NCI-H1105 treated with DMSO at 0.1 percent for 48 hours (cell line): Measurements from ENCODE around the gene MIEF2.

Experiments
- DNase-seq: peaks from one replicate; lab custom pipeline; 2025; lab: John Stamatoyannopoulos, UW

MIEF2 gene

DNA sequence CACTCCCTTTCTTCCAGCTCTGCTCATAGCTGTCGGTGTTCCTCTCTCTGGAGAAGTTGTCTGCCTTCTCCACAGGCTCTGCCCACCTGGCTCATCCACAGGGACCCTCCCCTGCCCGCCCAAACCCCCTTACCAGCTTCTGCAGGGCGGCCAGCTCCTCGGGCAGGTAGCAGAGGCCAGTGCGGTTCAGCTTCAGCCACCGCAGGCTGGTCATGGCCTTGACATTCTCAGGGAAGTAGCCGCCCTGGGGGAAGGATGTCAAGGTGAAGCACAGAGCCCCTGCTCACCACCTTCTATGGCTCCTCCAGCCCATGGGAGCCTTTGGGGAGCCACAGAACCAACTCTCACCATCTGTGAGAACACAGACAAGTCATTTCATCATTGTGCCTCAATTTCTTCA lies 3.7 kb upstream of the MIEF2 start:
- DNase-seq, result no peak

DNA sequence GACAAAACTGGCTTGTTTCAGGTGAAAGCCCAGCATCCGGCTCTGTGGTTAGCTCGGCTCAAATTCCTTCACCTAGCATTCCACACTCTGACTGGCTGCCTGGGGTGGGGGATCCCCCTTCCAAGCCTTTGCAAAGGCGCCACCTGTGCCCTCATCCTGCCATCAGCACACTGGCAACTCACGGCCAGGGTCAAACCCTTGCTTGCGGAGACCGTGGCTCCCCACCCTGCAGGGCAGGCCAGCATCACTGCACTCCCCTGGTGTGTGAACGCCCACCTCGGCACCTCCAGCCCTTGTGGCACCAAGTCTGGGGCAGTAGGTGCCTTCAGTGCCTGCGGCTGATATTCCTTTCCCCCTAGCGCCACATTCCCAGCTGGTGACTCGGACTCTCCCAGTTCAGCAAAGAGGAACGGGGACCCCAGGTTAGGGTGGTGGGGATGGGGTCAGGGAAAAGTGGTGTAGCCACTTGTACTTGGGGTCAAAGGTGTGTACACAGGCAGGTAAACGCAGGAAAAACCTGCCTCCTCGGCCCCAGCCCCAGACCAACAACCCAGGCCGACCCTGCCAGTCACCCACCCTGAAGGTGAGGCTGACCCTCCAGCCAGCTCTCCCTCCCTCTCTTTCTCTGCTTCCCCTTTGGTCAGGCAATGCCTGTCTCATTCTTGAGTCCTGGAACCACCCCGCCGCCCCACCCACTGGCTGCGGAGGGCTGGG lies 3.0 kb upstream of the MIEF2 start:
- no peak for DNase-seq

DNA sequence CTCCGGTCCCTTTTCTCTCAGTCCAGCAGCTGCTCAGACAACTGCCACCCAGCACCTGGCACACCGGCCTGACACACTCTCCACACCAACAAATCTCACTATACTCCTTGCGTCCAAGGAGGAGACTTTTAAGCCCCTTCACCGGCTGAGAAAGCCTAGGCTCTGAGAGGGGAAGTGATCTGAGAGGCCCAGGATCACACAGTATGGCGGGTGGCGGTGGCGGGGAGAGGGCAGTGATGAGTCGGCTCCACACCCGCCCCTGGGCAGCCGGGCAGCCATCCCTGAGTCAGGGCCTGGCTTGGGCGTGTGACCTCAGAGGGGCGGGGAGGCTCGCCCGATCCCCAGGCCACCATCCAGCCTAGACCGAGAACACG lies 2.5 kb upstream of the MIEF2 start:
- DNase-seq, result peak; percentile 51

DNA sequence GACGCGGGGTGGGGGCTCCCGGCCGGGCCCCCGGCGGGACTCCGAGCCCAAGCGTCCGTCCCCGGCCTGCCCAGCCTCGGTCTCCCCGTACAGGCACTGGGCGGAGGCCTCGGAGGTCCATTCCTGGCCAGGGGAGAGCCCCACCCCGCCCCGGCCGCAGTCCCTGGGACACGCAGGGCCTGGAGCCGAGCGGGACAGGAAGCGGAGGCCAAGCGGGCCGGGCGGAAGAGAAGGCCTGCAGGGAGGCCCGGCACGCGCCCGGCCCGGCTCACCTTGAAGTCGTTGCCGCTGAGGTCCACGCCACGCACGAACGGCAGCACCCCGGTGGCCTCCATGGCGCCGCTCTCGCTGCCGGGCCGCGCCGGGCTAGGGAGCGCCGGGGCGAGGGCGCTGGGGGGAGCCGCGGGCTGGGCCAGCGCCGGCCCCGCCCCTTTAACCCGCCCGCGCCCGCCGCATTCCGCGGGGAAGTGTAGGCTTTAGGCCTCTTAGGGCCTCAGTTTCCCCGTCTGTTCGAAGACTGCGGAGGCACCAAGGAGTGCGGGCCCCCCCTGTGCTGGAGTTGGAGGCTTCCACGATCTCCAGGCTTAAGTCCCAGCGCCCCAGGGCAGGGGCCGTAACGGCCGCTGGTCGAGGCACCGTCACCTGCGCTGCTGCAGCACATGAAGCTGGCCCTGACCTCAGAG lies 2.0 kb upstream of the MIEF2 start, which contains the start of gene FLII:
Gene FLII (minus strand): TSS at position 383 of the 683 bp plus-strand sequence. CDS start 48 bp downstream, at position 335.
- no peak for DNase-seq

DNA sequence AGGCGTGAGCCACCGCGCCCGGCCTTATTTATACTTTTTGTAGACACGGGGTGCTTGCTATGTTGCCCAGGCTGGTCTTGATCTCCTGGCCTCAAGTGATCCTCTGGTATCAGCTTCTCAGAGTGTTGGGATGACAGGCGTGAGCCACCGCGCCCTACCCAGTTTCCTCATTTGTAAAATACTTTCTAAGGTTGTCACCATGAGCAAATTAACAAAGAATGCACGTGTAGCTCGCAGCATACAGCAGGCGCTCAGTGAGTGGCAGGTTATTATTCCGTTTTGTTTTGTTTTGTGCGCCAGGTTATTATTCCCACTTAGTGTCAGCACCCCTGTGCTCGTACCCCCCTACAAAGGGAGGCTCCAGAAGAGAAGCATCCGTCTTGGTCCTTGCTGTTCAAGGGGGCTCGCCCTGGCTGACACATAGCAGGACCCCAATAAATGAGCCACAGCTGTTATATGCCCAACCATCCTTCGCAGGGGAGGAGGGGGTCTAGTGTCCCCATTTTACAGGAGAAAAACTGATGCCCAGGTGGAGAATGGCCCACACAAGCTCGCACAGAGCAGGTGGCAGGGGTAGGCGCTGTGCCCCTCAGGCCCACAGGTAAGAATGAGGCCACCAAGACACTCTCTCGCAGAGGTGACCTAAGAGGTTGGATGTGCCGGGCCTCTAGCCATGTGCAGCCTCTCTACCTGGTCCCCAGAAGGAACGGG lies 686 bp upstream of the MIEF2 start:
- no peak for DNase-seq

DNA sequence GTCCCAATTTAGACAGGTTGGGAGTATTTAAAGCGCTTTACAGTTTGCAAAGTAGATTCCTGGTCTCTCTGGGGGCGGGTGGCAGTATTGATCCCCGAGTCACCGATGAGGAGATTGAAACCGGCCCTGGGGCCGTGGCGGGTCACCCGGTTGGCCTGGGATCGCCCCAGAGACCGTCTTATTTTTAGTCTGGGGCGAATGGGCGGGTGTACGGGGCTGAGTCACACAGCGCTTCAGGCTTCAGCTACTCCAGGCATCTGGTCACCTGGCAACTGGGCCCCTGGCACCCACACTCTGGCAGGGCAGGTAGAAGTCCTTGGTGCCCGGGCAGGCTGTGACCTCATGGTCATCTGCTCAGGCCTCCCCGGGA lies 669 bp downstream of the MIEF2 start:
- no peak for DNase-seq

DNA sequence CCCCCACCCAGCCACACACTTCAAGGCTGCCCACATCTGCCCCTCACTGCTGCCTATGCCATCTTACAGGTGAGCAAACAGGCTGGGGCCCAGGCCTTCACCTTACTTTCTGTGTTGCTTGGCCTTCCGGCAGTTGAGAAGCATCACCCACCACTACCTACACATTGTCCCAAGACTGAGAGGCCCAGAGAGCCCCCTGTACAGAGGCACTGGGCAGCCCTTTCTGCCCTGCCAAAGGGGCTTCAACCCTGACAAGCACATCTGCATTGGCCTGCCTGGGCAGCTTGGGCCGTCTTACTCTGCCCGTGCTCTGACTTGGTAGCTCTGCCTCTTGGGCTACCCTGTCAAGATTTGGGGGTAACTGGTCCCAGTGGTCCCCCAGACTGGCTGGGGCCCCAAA lies 1.2 kb downstream of the MIEF2 start:
- DNase-seq, result no peak

DNA sequence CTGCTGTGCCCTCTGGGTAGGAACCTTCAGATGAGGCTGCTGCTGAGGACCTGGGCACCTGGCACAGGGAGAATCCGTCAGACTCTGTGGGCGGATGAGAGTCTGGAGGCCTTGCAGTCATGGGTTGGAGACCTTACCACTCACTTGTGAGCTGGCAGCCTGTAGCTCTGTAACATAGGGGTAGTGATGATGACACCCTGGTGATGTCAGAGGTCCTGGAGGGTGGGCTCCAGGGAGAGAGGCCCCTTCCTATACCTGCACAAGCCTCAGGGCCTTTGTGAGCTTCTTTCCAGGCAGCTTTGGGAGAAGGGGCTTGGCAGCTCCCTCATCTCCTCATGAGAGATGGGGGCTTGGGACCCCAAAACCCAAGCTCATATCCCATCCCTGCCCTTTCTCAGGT lies 1.6 kb downstream of the MIEF2 start:
- no peak for DNase-seq

DNA sequence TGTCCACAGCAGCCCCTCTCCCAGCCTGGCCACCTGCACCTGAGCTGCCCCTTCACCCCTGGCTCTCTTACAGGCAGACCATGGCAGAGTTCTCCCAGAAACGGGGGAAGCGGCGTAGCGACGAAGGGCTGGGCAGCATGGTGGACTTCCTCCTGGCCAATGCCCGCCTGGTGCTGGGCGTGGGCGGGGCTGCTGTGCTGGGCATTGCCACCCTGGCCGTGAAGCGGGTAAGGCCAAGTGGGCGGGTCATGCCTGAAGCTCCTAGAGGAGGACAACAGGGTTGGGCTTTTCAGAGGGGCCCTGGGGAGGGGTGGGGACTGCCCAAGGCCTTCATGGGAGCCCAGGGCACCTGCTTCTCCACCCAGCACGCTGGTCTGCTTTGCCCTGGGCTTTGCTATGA lies 2.2 kb downstream of the MIEF2 start:
- no peak for DNase-seq

DNA sequence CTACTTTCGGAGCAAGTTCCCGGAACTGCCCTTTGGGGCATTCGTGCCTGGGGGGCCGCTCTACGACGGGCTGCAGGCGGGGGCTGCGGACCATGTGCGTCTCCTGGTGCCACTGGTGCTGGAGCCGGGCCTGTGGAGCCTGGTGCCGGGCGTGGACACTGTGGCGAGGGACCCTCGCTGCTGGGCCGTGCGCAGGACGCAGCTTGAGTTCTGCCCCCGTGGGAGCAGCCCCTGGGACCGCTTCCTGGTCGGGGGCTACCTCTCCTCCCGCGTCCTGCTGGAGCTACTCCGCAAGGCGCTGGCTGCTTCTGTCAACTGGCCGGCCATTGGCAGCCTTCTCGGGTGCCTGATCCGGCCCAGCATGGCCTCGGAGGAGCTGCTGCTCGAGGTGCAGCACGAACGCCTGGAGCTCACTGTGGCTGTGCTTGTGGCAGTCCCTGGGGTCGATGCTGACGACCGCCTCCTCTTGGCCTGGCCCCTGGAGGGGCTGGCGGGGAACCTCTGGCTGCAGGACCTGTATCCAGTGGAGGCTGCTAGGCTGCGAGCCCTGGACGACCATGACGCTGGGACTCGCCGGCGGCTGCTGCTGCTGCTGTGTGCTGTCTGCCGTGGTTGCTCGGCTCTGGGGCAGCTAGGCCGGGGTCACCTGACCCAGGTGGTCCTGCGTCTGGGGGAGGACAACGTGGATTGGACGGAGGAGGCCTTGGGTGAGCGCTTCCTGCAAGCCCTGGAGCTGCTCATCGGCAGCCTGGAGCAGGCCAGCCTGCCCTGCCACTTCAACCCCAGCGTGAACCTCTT lies 3.6 kb downstream of the MIEF2 start:
- DNase-seq, result no peak

DNA sequence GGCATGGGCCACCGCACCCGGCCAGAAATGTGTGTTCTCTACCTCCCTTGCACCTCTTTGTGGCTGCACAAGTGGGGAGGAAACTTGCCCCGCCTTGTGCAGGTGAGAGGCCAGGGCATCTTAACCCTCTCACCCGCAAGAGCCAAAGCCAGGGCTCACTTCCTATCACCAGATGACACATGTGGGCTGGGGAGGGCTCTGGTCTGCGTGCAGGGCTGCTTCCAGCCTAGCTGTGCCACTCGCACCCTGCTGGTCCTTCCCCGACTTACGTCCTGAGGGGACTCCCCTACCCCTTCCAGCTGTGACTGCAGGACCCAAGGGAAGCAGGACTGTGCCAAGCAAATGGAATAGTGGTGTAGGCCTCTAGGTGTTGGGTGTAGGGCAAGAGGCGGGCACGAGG lies 6.9 kb downstream of the MIEF2 start:
- no peak for DNase-seq

DNA sequence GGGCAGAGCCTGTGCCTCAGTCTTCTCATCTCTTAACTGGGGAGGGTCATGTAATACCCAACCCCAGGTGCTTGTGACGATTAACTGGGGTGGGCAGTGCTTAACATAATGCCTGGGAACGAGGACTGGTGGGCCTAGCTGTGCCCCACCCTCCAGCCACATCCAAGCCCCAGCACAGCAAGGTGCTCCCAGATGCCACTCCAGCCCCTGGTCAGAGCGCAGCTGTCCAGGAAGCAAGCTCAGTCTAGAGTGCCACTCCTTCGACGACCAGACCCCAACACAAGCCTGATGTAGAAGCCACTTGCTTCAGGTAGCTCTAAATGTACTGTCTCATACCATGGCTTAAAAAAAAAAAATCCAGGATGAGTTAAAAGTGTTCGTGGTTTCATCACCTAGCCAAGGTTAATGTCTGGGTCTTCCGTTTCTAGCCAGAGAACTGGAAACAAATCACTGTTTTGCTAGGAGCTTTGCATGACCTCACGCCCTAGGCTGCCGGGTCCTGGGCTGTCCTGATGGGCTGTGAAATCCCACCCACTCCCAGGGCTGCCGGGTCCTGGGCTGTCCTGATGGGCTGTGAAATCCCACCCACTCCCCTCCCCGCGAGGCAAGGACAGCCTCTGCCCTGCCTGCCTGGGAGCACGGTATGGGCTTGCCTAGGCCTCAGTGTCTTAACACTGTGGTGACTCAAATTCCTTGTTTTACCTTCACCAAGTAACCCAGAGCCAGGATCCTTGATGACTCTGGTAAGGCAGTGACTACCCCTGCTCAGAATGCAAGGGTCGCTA lies 7.7 kb downstream of the MIEF2 start:
- DNase-seq, result no peak

DNA sequence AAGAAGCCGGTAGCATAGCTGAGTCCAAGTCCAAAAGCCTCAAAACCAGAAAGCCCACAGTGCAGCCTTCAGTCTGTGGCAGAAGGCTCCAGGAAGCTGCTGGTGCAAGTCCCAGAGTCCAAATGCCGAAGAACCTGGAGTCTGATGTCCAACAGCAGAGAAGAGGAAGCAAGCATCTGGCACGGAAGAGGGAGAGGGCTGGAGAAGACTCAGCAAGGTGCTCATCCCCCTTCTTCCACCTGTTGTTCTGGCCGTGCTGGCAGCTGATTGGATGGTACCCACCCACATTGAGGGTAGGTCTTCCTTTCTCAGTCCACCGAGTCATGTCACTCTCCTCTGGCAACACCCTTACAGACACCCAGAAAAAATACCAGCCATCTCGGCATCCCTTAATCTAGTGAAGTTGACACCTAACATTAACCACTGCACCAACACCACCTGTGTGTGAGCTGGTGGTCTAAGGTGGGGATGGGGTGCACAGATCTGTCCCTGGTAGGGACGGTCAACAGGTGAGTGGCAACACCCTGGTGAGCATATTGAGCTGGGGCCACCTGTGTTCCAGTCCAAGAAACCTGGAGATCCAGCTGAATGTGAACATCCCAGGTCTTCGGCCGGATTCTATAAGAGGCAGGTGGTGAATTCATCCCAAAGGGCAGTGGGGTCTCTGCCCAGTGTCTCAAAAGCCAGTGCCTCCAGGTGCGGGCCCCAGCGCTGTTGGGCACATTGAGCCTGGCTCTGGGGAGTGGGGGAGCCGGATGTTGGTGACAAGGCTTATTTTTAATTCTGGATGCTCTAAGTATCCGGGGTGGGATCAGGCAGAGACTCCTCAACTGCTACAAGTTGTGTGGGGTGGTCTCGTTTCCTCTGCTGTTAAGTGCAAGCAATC lies 9.8 kb downstream of the MIEF2 start:
- no peak for DNase-seq

DNA sequence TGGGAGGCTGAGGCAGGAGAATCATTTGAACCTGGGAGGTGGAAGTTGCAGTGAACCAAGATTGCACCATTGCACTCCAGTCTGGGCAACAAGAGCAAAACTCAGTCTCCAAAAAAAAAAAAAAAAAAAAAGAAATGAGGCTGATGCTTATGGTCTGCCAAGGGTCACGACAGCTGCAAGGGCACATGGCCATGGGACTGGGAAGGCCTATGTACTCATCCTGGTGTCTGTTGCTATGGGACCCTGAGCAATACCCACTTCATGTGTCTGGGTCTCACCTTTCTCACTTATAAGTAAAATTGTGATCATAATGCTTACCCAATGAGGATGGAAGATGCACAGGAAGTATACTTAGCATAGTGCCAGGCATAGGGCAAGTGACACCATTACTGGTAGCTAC lies 16.6 kb downstream of the MIEF2 start:
- DNase-seq, result no peak

DNA sequence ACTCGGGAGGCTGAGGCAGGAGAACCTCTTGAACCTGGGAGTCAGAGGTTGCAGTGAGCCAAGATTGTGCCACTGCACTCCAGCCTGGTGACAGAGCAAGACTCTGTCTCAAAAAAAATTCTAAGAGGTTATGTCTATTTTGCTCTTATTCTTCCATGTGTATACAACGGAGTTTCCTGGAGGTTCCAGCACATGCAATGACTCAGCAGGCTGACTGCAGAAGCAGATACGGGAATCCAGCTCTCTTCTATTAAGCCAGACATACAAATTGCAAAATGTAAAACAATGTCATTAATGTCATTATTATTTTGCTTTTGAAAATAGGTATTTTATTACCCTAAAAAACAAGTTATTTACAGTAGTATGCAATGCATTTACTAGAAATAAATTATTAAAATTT lies 18.4 kb downstream of the MIEF2 start:
- no peak for DNase-seq

DNA sequence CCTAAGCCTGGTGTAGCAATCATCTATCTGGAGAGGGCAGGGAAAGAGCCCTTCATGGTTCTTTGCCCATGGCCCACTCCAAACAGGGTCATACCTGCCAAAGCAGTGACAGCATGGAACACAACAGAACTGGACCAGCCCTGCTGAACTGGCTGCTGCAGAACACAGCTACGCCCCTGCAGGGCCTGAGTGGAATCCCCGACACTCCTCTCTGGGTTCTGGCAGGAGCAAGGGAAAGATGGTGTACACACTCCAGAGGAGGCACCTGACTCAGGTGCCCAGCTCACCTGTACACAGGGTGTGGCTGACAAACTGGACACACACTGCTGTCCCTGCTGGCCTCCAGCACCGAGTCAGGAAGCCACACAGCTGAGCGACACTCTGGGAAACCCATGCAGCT lies 19.8 kb downstream of the MIEF2 start:
- DNase-seq, result no peak

DNA sequence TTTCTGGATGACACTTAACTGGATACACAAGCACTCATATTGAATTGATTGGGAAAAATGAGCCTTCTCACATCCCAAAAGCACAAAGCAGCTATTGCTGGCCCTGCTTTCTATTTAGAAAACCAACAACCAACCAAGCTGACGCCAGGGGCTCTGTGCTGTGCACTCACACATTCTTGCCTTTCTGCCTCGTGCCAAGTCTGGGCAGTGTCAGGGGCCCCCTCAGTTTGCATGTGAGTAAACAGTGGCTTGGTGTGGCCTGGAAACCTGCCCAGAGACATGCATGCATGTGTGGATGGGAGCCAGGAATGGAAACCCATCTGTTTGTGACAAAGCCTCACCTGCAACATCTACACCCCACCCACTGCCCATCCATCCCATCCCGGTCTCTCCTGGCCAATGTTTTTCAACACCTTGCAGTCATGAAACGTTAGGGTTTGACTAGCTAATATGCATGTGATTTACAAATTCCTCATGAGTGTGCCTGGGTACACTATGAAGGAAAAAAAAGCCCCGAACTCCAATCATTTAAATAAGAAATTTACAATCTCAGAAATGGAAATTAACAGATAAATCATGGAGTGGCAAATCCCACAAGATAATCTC lies 20.4 kb downstream of the MIEF2 start:
- peak; percentile 96 for DNase-seq

DNA sequence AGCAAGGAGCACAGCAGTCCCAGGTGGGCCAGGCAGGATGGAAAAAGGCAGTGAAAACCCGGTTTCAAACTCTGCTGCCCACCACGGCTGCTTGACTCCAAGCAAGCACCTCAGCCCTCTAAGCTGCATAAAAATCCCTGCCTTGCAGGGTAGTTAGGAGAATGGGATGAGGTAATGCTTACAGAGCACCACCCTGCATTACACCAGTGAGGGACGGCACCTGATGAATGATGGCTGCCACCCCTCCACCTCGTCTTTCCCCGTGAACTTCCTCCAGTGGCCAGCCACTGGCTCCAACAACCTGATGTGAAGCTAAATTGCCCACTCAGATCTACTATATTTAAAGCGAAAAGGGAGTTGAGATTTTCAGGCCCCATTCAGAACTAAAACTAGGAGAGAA lies 21.3 kb downstream of the MIEF2 start:
- DNase-seq, result no peak

DNA sequence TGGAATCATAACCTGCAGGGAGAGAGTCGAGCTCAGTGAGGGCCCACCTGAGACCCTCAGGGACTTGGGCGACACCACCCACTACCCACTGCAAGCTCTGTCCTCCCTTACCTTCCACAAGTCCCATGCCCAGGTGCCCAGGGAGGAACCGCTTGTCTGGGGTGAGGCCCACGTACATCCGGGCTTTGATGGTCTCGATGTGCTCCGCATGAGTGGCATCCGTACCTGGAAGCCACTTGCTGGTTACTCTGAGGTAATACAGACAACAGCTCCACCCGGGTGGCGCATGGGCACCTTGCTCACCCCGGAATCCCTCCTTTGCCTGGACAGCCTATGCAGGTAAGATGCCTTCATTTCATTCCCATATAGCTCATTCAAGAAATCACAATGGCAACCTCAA lies 24.8 kb downstream of the MIEF2 start:
- DNase-seq, result no peak
